Caco-2 (cell line): ENCODE measurements around the gene SNX27. TPM values are rescaled to one million over a fixed set of nuclear protein-coding genes. Genes with fewer than 3 reads are reported as not detected.
A peak's percentile ranks its signal among the peaks of the same experiment; 100 is the strongest.

ENCODE experiments used
- Bru-seq: library from RNA; stranded (reverse); fragments of 400-500 nt; gene quantifications from one replicate; lab custom pipeline; 2021; lab: Mats Ljungman, UMichigan
- BruChase-seq, 2 experiments: library from RNA; stranded (reverse); fragments of 400-500 nt; gene quantifications; one replicate each; lab custom pipeline; 2021; lab: Mats Ljungman, UMichigan
- BruUV-seq: library from RNA; stranded (reverse); fragments of 400-500 nt; replicated peaks from 2 replicates; lab custom pipeline; 2021; lab: Mats Ljungman, UMichigan
- CTCF ChIA-PET: fragments of 300-600 bp; sonication (Branson Sonifier 250); formaldehyde crosslinking; loops from one replicate; lab custom pipeline; 2022; ENCODE audit warnings: antibody characterized with exemption; lab: Charles Lee
- POLR2A ChIA-PET: fragments of 300-600 bp; sonication (Branson Sonifier 250); formaldehyde crosslinking; loops from one replicate; lab custom pipeline; 2022; ENCODE audit warnings: antibody characterized with exemption; lab: Charles Lee
- DNase-seq, 2 experiments: peaks; one replicate each; pipeline versions ENCODE4 v3.0.0 to v3.0.0-alpha.2; 2020 to 2022
- H3K27me3 ChIP-seq: replicated peaks from 2 replicates; pipeline ENCODE4 v1.6.0; 2011; ENCODE audit warnings: low read length; ENCODE audit not compliant: control insufficient read depth, insufficient read depth
- H3K36me3 ChIP-seq: 2 replicates; pipeline ENCODE4 v1.5.1; 2011; ENCODE audit warnings: low read length; ENCODE audit not compliant: control insufficient read depth, insufficient read depth
- H3K4me1 ChIP-seq: fragments of 250-450 bp; sonication (Bioruptor Pico); 2 replicates; pipeline ENCODE4 v1.5.1; 2020; ENCODE audit warnings: mild to moderate bottlenecking
- H3K4me3 ChIP-seq: 2 replicates; pipeline ENCODE4 v1.5.1; 2011; ENCODE audit warnings: low read depth, mild to moderate bottlenecking, control low read depth, low read length
- H3K9me3 ChIP-seq: fragments of 250-450 bp; sonication (Bioruptor Pico); 2 replicates; pipeline ENCODE4 v1.5.1; 2020; ENCODE audit warnings: mild to moderate bottlenecking, moderate library complexity
- H3K27ac Mint-ChIP-seq: one replicate; pipeline ENCODE4 v1.8.0; 2022; ENCODE audit warnings: mixed read lengths; ENCODE audit not compliant: unreplicated experiment
- H3K27me3 Mint-ChIP-seq: one replicate; pipeline ENCODE4 v1.8.0; 2022; ENCODE audit warnings: mixed read lengths; ENCODE audit not compliant: insufficient read depth, unreplicated experiment
- H3K36me3 Mint-ChIP-seq: one replicate; pipeline ENCODE4 v1.8.0; 2022; ENCODE audit warnings: mild to moderate bottlenecking, mixed read lengths; ENCODE audit not compliant: insufficient read depth, unreplicated experiment
- H3K4me1 Mint-ChIP-seq: one replicate; pipeline ENCODE4 v1.8.0; 2022; ENCODE audit warnings: low read depth, mixed read lengths; ENCODE audit not compliant: unreplicated experiment
- H3K4me3 Mint-ChIP-seq: one replicate; pipeline ENCODE4 v1.8.0; 2022; ENCODE audit warnings: mild to moderate bottlenecking, moderate library complexity, mixed read lengths; ENCODE audit not compliant: unreplicated experiment
- H3K9me3 Mint-ChIP-seq: one replicate; pipeline ENCODE4 v1.8.0; 2022; ENCODE audit warnings: mixed read lengths; ENCODE audit not compliant: unreplicated experiment
- CTCF ChIP-seq, 2 experiments: fragments of 200-600 bp in 1 of 2; IDR thresholded peaks; 1 replicate in 1 of 2; 2 replicates in 1 of 2; pipeline versions ENCODE4 v1.5.1 to v1.8.0; 2011 to 2022; ENCODE audit warnings: antibody characterized with exemption in 1 of 2, control low read depth in 1 of 2, inconsistent platforms in 1 of 2, low read depth in 1 of 2, low read length in 1 of 2, mild to moderate bottlenecking in 1 of 2, moderate library complexity in 1 of 2; ENCODE audit not compliant: insufficient read depth in 1 of 2, severe bottlenecking in 1 of 2, unreplicated experiment in 1 of 2
- intact Hi-C: fragments of 100-400 bp; cut with micrococcal nuclease; formaldehyde crosslinking; loops from one replicate; pipeline ENCODE4 v1.10.0; 2022; ENCODE audit not compliant: unreplicated experiment
- long read RNA-seq: library from polyadenylated mRNA; stranded (forward); transcript quantifications from one replicate; pipeline ENCODE4 v2.0.0, GENCODE V29; 2022
- total RNA-seq: library from RNA; stranded (reverse); gene quantifications from 2 replicates; pipeline ENCODE4 v1.2.3, GENCODE V29; 2022

The SNX27 gene
- 47.2 and 47.4 TPM in 2 replicates for total RNA-seq
- Bru-seq, nascent RNA = percentile 78 among the genes with signal in this experiment
- percentile 86 among the genes with signal in this experiment for BruChase-seq, experiment 1, labeled RNA remaining after a 2-hour chase
- percentile 90 among the genes with signal in this experiment for BruChase-seq, experiment 2, labeled RNA remaining after a 6-hour chase
- long read RNA-seq, full-length matches to known transcripts = 1 of 12 reads
- long read RNA-seq, partial matches to known transcripts = 1 of 12 reads
- long read RNA-seq, other reads (novel, unspliced or antisense) = 10 of 12 reads

DNA sequence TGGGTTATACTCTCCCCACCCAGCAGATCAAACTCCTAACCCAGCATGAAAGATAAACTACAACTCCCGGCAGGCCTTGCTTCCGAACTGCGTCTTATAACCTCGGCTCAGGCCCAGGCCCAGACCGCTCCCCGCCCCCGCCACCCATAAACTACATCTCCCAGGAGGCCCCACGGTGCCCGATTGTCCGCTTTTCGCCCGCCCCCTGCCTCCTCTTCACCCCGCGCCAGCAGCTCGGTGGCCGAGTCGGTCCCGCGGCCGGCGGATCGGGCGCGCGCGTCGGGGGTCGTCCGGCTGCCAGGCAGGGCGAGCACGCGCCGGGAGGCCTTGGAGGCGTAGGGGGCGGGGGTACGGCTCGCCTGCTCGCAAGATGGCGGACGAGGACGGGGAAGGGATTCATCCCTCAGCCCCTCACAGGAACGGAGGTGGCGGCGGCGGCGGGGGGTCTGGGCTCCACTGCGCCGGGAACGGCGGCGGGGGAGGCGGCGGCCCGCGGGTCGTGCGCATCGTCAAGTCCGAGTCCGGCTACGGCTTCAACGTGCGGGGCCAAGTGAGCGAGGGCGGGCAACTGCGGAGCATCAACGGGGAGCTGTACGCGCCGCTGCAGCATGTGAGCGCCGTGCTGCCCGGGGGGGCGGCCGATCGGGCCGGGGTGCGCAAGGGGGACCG is at the start of gene SNX27:
Gene SNX27, plus strand, starts transcription at position 219 of the 669 bp plus-strand sequence. Its CDS starts 152 bp downstream, at position 371.
- CTCF ChIA-PET = interaction anchor here (0.5 to 1.0 kb wide), 8 partner anchors 13 to 59 kb away, joined by 3 to 8 read pairs (median 3); no protein-coding TSS in a partner anchor
- H3K4me1 Mint-ChIP-seq = peaks cover 45% of the 10 kb centered on the region

GRCh38 chr1:151562661-151563060 is 49.2 kb upstream of the SNX27 start:
- Mint-ChIP-seq H3K9me3 (no peaks in the 10 kb centered on the region), H3K27me3 (no peaks in the 10 kb centered on the region), H3K27ac (no peak overlapping the region), H3K4me3 (no peak overlapping the region), H3K36me3 (peaks cover 47% of the 10 kb centered on the region), H3K4me1 (peaks cover 7% of the 10 kb centered on the region)
- Histone ChIP-seq H3K4me1 (0 out of 2 replicates have a peak, but pooled peaks cover 4% of the 10 kb centered on the region), H3K4me3 (no peak overlapping the region), H3K9me3 (no peaks in the 10 kb centered on the region), H3K36me3 (no peaks in the 10 kb centered on the region; the same call in 1 of the 2 replicates), H3K27me3 (no peaks in the 10 kb centered on the region)
- intact Hi-C loops = no loop called here
- no TSS peak for BruUV-seq
- POLR2A ChIA-PET = no interaction called here
- DNase-seq = no peak
- CTCF ChIA-PET = no interaction called here
- TF ChIP-seq CTCF (IDR thresholded peaks at IDR 0.05; ENCODE audit: insufficient read depth in 1 of 2, low read depth in 1 of 2, low read length in 1 of 2, severe bottlenecking in 1 of 2, unreplicated experiment in 1 of 2) = no peak

More for the DNA sequence above, at the start of gene SNX27:
- Mint-ChIP-seq H3K27ac (peak within 1 kb of the TSS; percentile 96), H3K4me3 (peak within 1 kb of the TSS; percentile 98), H3K9me3 (no peaks in the 10 kb centered on the region), H3K36me3 (peaks cover 19% of the 10 kb centered on the region), H3K27me3 (no peaks in the 10 kb centered on the region)
- Histone ChIP-seq H3K4me1 (peaks cover 25% of the 10 kb centered on the region), H3K36me3 (no peaks in the 10 kb centered on the region), H3K9me3 (no peaks in the 10 kb centered on the region), H3K27me3 (no peaks in the 10 kb centered on the region), H3K4me3 (peak within 1 kb of the TSS; percentile 98)
- no peak for TF ChIP-seq CTCF (IDR thresholded peaks at IDR 0.05; ENCODE audit: insufficient read depth in 1 of 2, low read depth in 1 of 2, low read length in 1 of 2, severe bottlenecking in 1 of 2, unreplicated experiment in 1 of 2)
- intact Hi-C loops = loop anchor here (1.0 to 5.0 kb wide), 3 partner anchors 18 to 415 kb away; partner anchors contain the start of gene PIP5K1A
- BruUV-seq = no TSS peak
- DNase-seq = peak; percentile 92 to 95
- POLR2A ChIA-PET = interaction anchor here (0.6 to 1.9 kb wide), 6 partner anchors 8 to 101 kb away, joined by 3 to 7 read pairs (median 6); partner anchors contain the start of genes CGN and TUFT1

- Histone ChIP-seq H3K4me3 (no peak overlapping the region), H3K27me3 (no peaks in the 10 kb centered on the region), H3K4me1 (0 out of 2 replicates have a peak, but pooled peaks cover 7% of the 10 kb centered on the region), H3K36me3 (no peaks in the 10 kb centered on the region; the same call in 1 of the 2 replicates), H3K9me3 (no peaks in the 10 kb centered on the region)
- no peak for TF ChIP-seq CTCF (IDR thresholded peaks at IDR 0.05; ENCODE audit: insufficient read depth in 1 of 2, low read depth in 1 of 2, low read length in 1 of 2, severe bottlenecking in 1 of 2, unreplicated experiment in 1 of 2)
- no TSS peak for BruUV-seq
- intact Hi-C loops = no loop called here
- Mint-ChIP-seq H3K27me3 (no peaks in the 10 kb centered on the region), H3K4me1 (peaks cover 12% of the 10 kb centered on the region), H3K9me3 (no peaks in the 10 kb centered on the region), H3K4me3 (no peak overlapping the region), H3K27ac (no peak overlapping the region), H3K36me3 (peaks cover 46% of the 10 kb centered on the region)
- CTCF ChIA-PET = no interaction called here
- DNase-seq = no peak
- POLR2A ChIA-PET = no interaction called here
Measured at GRCh38 chr1:151563376-151563775, 48.5 kb upstream of the SNX27 start.
